ENCODE data around the gene CYFIP2.

Gene CYFIP2

DNA sequence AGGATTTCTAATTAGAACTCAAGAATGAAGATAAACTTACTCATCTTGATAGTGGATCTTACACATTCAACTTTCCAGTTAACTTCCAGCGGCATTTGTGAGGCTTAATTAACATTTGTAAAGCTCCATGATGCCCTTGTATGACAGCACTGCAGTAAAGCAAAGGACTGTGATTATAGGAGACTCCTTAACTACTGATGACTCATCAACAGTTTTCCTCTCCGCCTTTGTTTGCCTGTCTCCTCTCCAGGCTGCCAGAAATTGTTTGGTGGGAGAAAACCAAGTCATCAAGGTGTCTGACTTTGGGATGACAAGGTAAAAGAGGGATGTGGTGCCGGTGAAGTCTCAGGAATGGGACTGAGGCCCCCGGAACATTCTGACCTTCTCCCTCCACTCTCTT is 20.4 kb upstream of the CYFIP2 start:
- DNase-seq (ENCODE audit: insufficient read length, low spot score) (no peak), FAIRE-seq (no peak)
- TF ChIP-seq, protein P1, sequence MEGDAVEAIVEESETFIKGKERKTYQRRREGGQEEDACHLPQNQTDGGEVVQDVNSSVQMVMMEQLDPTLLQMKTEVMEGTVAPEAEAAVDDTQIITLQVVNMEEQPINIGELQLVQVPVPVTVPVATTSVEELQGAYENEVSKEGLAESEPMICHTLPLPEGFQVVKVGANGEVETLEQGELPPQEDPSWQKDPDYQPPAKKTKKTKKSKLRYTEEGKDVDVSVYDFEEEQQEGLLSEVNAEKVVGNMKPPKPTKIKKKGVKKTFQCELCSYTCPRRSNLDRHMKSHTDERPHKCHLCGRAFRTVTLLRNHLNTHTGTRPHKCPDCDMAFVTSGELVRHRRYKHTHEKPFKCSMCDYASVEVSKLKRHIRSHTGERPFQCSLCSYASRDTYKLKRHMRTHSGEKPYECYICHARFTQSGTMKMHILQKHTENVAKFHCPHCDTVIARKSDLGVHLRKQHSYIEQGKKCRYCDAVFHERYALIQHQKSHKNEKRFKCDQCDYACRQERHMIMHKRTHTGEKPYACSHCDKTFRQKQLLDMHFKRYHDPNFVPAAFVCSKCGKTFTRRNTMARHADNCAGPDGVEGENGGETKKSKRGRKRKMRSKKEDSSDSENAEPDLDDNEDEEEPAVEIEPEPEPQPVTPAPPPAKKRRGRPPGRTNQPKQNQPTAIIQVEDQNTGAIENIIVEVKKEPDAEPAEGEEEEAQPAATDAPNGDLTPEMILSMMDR (IDR thresholded peaks at IDR 0.05; ENCODE audit: insufficient read depth, missing control alignments): no peak

DNA sequence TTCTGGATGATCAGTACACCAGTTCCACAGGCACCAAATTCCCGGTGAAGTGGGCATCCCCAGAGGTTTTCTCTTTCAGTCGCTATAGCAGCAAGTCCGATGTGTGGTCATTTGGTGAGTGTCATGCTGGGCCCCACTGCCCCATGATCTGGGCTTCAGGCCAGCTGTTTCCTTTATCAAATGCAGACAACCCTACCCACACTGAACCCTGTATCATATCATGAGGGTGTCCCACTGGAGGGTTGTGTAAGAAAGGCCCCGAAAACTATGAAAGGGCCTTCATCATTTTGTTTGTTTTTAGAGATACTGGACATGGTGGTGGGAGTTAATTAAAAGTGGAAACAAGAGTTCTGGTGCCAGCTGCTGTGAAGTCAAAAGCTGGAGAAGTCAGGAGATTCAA is 20.0 kb upstream of the CYFIP2 start:
- DNase-seq (ENCODE audit: insufficient read length, low spot score): no peak
- TF ChIP-seq, protein P1 (IDR thresholded peaks at IDR 0.05; ENCODE audit: insufficient read depth, missing control alignments): no peak
- FAIRE-seq: no peak

DNA sequence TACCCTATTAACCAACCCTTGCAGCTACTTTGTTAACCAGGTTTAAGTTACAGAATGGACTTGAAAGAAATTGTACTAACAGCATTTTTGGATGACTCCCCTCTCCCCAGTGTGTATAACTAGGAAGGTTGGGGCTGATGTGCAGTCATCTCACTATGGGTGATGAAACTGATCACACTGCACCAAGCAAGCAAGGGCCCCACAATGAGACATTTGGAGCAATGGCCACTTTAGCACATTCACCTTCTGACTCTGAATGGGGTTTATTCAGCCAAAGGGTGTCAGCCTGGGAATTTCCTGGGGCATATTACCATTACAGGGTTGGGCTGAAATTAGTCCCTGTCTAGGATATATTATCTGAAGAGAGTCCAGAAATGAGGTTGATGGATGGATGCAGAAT is 18.7 kb upstream of the CYFIP2 start:
- TF ChIP-seq, protein P1 (IDR thresholded peaks at IDR 0.05; ENCODE audit: insufficient read depth, missing control alignments): no peak
- FAIRE-seq (no peak), DNase-seq (ENCODE audit: insufficient read length, low spot score) (no peak)

DNA sequence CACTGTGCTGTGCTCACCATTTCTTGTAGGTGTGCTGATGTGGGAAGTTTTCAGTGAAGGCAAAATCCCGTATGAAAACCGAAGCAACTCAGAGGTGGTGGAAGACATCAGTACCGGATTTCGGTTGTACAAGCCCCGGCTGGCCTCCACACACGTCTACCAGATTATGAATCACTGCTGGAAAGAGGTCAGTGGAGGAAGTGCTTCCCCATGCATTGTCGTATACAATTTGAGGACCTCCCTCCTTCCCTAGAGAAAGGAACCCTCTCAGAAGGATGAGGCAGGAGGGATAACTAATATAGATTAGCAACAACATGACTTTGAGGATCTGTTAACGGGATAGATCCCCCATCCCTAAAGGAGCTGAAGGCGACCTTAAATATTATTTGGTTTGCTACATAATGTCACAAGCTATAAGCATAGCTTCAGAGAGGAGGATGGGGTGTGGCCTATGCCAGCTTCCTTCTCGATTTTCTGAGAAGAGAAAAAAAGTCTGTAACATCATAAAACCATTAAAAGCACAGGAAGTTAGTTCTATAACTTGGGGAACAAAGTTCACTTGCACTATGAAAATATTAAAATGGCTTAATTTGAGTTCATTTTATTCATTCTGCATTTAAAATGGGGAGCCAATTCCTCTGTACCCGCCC is 17.0 kb upstream of the CYFIP2 start:
- FAIRE-seq (no peak), DNase-seq (ENCODE audit: insufficient read length, low spot score) (no peak)
- TF ChIP-seq, protein P1 (IDR thresholded peaks at IDR 0.05; ENCODE audit: insufficient read depth, missing control alignments): no peak

DNA sequence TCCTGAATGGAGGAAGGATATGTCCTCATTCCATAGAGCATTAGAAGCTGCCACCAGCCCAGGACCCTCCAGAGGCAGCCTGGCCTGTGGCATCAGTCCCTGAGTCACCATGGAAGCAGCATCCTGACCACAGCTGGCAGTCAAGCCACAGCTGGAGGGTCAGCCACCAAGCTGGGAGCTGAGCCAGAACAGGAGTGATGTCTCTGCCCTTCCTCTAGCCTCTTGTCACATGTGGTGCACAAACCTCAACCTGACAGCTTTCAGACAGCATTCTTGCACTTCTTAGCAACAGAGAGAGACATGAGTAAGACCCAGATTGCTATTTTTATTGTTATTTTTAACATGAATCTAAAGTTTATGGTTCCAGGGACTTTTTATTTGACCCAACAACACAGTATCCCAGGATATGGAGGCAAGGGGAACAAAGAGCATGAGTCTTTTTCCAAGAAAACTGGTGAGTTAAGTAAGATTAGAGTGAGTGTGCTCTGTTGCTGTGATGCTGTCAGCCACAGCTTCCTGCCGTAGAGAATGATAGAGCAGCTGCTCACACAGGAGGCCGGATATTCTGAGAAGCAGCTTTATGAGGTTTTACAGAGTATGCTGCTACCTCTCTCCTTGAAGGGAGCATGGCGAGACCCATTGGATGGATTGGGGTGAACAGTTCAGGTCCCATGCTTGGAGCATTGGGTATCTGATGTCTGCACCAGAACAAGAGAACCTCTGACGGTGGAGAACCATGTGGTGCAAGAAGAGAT is 13.0 kb upstream of the CYFIP2 start:
- no peak for FAIRE-seq
- no peak for DNase-seq (ENCODE audit: insufficient read length, low spot score)
- TF ChIP-seq, protein P1 (IDR thresholded peaks at IDR 0.05; ENCODE audit: insufficient read depth, missing control alignments): no peak

DNA sequence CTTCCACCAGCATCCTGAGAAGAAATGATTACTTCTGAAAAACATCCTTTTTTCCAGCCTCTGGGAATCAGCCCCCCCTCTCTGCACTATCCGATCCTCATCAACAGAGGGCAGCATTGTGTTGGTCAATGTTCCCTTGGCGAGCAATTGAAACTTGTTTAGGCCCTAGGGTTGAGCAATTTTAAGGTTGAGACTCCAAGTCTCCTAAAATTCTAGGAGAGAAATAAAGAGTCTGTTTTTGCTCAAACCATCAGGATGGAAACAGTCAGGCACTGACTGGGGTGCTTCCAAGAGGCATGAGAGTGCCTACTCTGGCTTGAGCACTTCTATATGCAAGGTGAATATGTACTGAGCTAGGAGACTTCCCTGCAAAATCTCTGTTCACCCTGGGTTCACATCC is 12.4 kb upstream of the CYFIP2 start:
- DNase-seq (ENCODE audit: insufficient read length, low spot score) (no peak), FAIRE-seq (peak; percentile 25)
- TF ChIP-seq, protein P1 (IDR thresholded peaks at IDR 0.05; ENCODE audit: insufficient read depth, missing control alignments): peak; percentile 81

DNA sequence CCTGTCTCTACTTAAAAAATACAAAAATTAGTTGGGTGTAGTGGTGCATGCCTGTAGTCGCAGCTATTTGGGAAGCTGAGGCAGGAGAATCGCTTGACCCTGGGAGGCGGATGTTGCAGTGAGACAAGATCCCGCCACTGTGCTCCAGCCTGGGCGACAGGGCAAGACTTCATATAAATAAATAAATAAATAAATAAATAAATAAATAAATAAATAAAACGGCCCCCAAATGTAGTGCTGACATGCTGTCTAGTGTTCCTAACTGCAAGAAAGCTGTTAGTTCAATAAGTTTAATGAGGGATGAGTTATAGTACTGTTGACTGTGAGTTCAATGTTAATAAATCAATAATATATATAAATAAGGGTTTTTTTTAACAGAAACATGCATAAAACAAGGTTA is 7.5 kb upstream of the CYFIP2 start:
- TF ChIP-seq, protein P1 (IDR thresholded peaks at IDR 0.05; ENCODE audit: insufficient read depth, missing control alignments): no peak
- FAIRE-seq (no peak), DNase-seq (ENCODE audit: insufficient read length, low spot score) (no peak)

Measured in D721Med (cell line).